GM21529 (cell line): ENCODE results near the gene CERKL.

Experiments used
- ATAC-seq: cut with Tn5 transposase; IDR thresholded peaks from one replicate; pipeline ENCODE4 v1.9.1; 2021; ENCODE audit not compliant: unreplicated experiment

Gene CERKL

GRCh38 chr2:181578829-181579228 lies 78.1 kb downstream of the CERKL start:
- ATAC-seq: no peak

- no peak for ATAC-seq
These were observed 80.5 kb downstream of the CERKL start for GRCh38 chr2:181576431-181576830.

- ATAC-seq: no peak
These were observed 81.3 kb downstream of the CERKL start for GRCh38 chr2:181575650-181576025.

GRCh38 chr2:181575024-181575649 lies 81.8 kb downstream of the CERKL start:
- ATAC-seq: no peak

- ATAC-seq: no peak
These were observed 82.6 kb downstream of the CERKL start for GRCh38 chr2:181574321-181574720.

- no peak for ATAC-seq
These were observed 83.7 kb downstream of the CERKL start for GRCh38 chr2:181573140-181573736.

- ATAC-seq: no peak
These were observed 85.9 kb downstream of the CERKL start for GRCh38 chr2:181570833-181571661.

GRCh38 chr2:181570059-181570458 lies 86.8 kb downstream of the CERKL start:
- no peak for ATAC-seq

GRCh38 chr2:181566334-181567032 lies 90.4 kb downstream of the CERKL start:
- no peak for ATAC-seq

- ATAC-seq: no peak
These were observed 93.7 kb downstream of the CERKL start for GRCh38 chr2:181563101-181563692.

- ATAC-seq: no peak
These were observed 98.5 kb downstream of the CERKL start for GRCh38 chr2:181558371-181558770.

- no peak for ATAC-seq
These were observed 102.7 kb downstream of the CERKL start for GRCh38 chr2:181554061-181554830.

- ATAC-seq: no peak
These were observed 103.7 kb downstream of the CERKL start for GRCh38 chr2:181553244-181553643.

GRCh38 chr2:181552808-181553207 lies 104.1 kb downstream of the CERKL start:
- ATAC-seq: no peak

GRCh38 chr2:181546086-181546485 lies 110.8 kb downstream of the CERKL start:
- ATAC-seq: no peak

- no peak for ATAC-seq
These were observed 114.7 kb downstream of the CERKL start for GRCh38 chr2:181542170-181542569.

GRCh38 chr2:181540421-181540820 lies 116.5 kb downstream of the CERKL start:
- no peak for ATAC-seq

GRCh38 chr2:181536730-181537129 lies 120.2 kb downstream of the CERKL start:
- no peak for ATAC-seq

- no peak for ATAC-seq
These were observed 128.5 kb downstream of the CERKL start for GRCh38 chr2:181528441-181528840.

GRCh38 chr2:181527058-181527457 lies 129.8 kb downstream of the CERKL start:
- no peak for ATAC-seq
